Breast epithelium (tissue), 3 donors: ENCODE results near the gene MYH10.

Experiments used
- POLR2A ChIP-seq: fragments of 450-650 bp; IDR thresholded peaks from one replicate; pipeline ENCODE4 v1.6.1; 2016; ENCODE audit warnings: antibody characterized with exemption, mild to moderate bottlenecking, moderate library complexity
- TF ChIP-seq, protein P1 (sequence below), 3 donors: fragments of 450-650 bp; IDR thresholded peaks; one replicate each; pipeline ENCODE4 v1.5.1; 2016 to 2017; ENCODE audit warnings: antibody characterized with exemption in 3 of 3, mild to moderate bottlenecking in 3 of 3, moderate library complexity in 3 of 3

DNA sequence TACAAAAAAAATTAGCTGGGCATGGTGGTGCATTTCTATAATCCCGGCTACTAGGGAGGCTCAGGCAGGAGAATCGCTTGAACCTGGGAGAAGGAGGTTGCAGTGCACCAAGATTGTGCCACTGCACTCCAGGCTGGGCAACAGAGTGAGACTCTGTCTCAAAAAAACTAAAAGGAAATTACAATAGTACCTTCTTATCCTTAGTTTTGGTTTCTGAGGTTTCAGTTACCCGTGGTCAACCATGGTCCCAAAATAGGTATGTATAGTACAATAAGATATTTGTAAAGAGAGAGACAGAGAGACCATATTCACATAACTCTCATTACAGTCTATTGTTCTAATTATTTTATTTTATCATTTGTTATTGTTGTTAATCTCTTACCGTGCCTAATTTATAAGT is 24.3 kb upstream of the MYH10 start:
- TF ChIP-seq, protein P1, sequence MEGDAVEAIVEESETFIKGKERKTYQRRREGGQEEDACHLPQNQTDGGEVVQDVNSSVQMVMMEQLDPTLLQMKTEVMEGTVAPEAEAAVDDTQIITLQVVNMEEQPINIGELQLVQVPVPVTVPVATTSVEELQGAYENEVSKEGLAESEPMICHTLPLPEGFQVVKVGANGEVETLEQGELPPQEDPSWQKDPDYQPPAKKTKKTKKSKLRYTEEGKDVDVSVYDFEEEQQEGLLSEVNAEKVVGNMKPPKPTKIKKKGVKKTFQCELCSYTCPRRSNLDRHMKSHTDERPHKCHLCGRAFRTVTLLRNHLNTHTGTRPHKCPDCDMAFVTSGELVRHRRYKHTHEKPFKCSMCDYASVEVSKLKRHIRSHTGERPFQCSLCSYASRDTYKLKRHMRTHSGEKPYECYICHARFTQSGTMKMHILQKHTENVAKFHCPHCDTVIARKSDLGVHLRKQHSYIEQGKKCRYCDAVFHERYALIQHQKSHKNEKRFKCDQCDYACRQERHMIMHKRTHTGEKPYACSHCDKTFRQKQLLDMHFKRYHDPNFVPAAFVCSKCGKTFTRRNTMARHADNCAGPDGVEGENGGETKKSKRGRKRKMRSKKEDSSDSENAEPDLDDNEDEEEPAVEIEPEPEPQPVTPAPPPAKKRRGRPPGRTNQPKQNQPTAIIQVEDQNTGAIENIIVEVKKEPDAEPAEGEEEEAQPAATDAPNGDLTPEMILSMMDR (IDR thresholded peaks at IDR 0.05): no peak
- no peak for TF ChIP-seq POLR2A
